SJCRH30 (cell line): ENCODE results near the gene TLR2. TPM values are rescaled to one million over a fixed set of nuclear protein-coding genes. Genes with fewer than 3 reads are reported as not detected.

Experiments used
- DNase-seq, 2 experiments: peaks; one replicate each; pipeline ENCODE4 v3.0.0-alpha.2; 2015 to 2020
- H3K27ac ChIP-seq: fragments of 250-450 bp; sonication (Bioruptor Pico); 2 replicates; pipeline ENCODE4 v1.5.1; 2020; ENCODE audit warnings: mild to moderate bottlenecking, moderate library complexity
- H3K27me3 ChIP-seq: fragments of 250-450 bp; sonication (Bioruptor Pico); 2 replicates; pipeline ENCODE4 v1.5.1; 2020; ENCODE audit warnings: mild to moderate bottlenecking, moderate library complexity
- H3K36me3 ChIP-seq: fragments of 250-450 bp; sonication (Bioruptor Pico); 2 replicates; pipeline ENCODE4 v1.5.1; 2020; ENCODE audit warnings: mild to moderate bottlenecking, moderate library complexity
- H3K4me1 ChIP-seq: fragments of 250-450 bp; sonication (Bioruptor Pico); 2 replicates; pipeline ENCODE4 v1.5.1; 2020; ENCODE audit warnings: mild to moderate bottlenecking, moderate library complexity
- H3K4me3 ChIP-seq: fragments of 250-450 bp; sonication (Bioruptor Pico); 2 replicates; pipeline ENCODE4 v1.5.1; 2020; ENCODE audit warnings: mild to moderate bottlenecking, moderate library complexity
- H3K9me3 ChIP-seq: fragments of 250-450 bp; sonication (Bioruptor Pico); replicated peaks from 2 replicates; pipeline ENCODE4 v1.5.1; 2020; ENCODE audit warnings: mild to moderate bottlenecking, moderate library complexity
- total RNA-seq: library from RNA; depleted of rRNA; stranded (reverse); fragments of >200 nt; shearing (Covaris generic); gene quantifications from 2 replicates; pipeline ENCODE4 v1.2.3, GENCODE V29; 2014

Gene TLR2
- total RNA-seq, 1 experiment from 2014 or later = not detected

GRCh38 chr4:153679486-153679885 is 4.6 kb upstream of the TLR2 start:
- Histone ChIP-seq H3K27ac (no peak overlapping the region), H3K4me3 (no peak overlapping the region), H3K9me3 (no peaks in the 10 kb centered on the region), H3K27me3 (no peaks in the 10 kb centered on the region), H3K4me1 (no peaks in the 10 kb centered on the region), H3K36me3 (no peaks in the 10 kb centered on the region)
- no peak for DNase-seq

GRCh38 chr4:153683763-153684181 is 308 bp upstream of the TLR2 start:
- no peaks in the 10 kb centered on the region; the same call in 1 of the 2 replicates for H3K9me3 ChIP-seq
- no peak for DNase-seq
- H3K27ac ChIP-seq = no peak overlapping the region
- H3K4me3 ChIP-seq = no peak overlapping the region
- no peaks in the 10 kb centered on the region for H3K4me1 ChIP-seq
- no peaks in the 10 kb centered on the region for H3K27me3 ChIP-seq
- no peaks in the 10 kb centered on the region for H3K36me3 ChIP-seq

GRCh38 chr4:153684971-153685371 is 891 bp downstream of the TLR2 start:
- H3K27me3 ChIP-seq = no peaks in the 10 kb centered on the region
- no peaks in the 10 kb centered on the region for H3K36me3 ChIP-seq
- H3K4me1 ChIP-seq = no peaks in the 10 kb centered on the region
- DNase-seq = no peak
- H3K27ac ChIP-seq = no peak overlapping the region
- H3K4me3 ChIP-seq = no peak overlapping the region
- peaks cover 4% of the 10 kb centered on the region; the same call in 1 of the 2 replicates for H3K9me3 ChIP-seq

GRCh38 chr4:153704522-153704921 is 20.4 kb downstream of the TLR2 start:
- H3K4me3 ChIP-seq = no peak overlapping the region
- H3K27ac ChIP-seq = no peak overlapping the region
- H3K9me3 ChIP-seq = no peaks in the 10 kb centered on the region
- H3K27me3 ChIP-seq = no peaks in the 10 kb centered on the region
- H3K4me1 ChIP-seq = no peaks in the 10 kb centered on the region
- DNase-seq = no peak
- H3K36me3 ChIP-seq = no peaks in the 10 kb centered on the region

GRCh38 chr4:153705743-153706468 is 21.8 kb downstream of the TLR2 start:
- Histone ChIP-seq H3K36me3 (no peaks in the 10 kb centered on the region), H3K4me3 (no peak overlapping the region), H3K27ac (no peak overlapping the region), H3K4me1 (no peaks in the 10 kb centered on the region), H3K27me3 (no peaks in the 10 kb centered on the region), H3K9me3 (no peaks in the 10 kb centered on the region)
- DNase-seq = no peak

GRCh38 chr4:153706519-153706918 is 22.4 kb downstream of the TLR2 start:
- Histone ChIP-seq H3K27me3 (no peaks in the 10 kb centered on the region), H3K9me3 (no peaks in the 10 kb centered on the region), H3K27ac (no peak overlapping the region), H3K36me3 (no peaks in the 10 kb centered on the region), H3K4me1 (no peaks in the 10 kb centered on the region), H3K4me3 (no peak overlapping the region)
- DNase-seq = no peak

- no peaks in the 10 kb centered on the region for H3K9me3 ChIP-seq
- H3K4me3 ChIP-seq = no peak overlapping the region
- no peak overlapping the region for H3K27ac ChIP-seq
- H3K27me3 ChIP-seq = no peaks in the 10 kb centered on the region
- H3K4me1 ChIP-seq = no peaks in the 10 kb centered on the region
- no peak for DNase-seq
- no peaks in the 10 kb centered on the region for H3K36me3 ChIP-seq
These were observed 26.6 kb downstream of the TLR2 start for GRCh38 chr4:153710681-153711080.

- Histone ChIP-seq H3K27me3 (no peaks in the 10 kb centered on the region), H3K4me1 (no peaks in the 10 kb centered on the region), H3K27ac (no peak overlapping the region), H3K4me3 (no peak overlapping the region), H3K9me3 (no peaks in the 10 kb centered on the region), H3K36me3 (no peaks in the 10 kb centered on the region)
- DNase-seq = no peak
These were observed 30.0 kb downstream of the TLR2 start for GRCh38 chr4:153713866-153714646.

- no peak overlapping the region for H3K27ac ChIP-seq
- no peaks in the 10 kb centered on the region for H3K4me1 ChIP-seq
- no peak overlapping the region for H3K4me3 ChIP-seq
- H3K9me3 ChIP-seq = no peaks in the 10 kb centered on the region
- no peaks in the 10 kb centered on the region for H3K36me3 ChIP-seq
- no peaks in the 10 kb centered on the region for H3K27me3 ChIP-seq
- no peak for DNase-seq
These were observed 38.0 kb downstream of the TLR2 start for GRCh38 chr4:153722036-153722435.

GRCh38 chr4:153724606-153725005 is 40.5 kb downstream of the TLR2 start:
- Histone ChIP-seq H3K9me3 (no peaks in the 10 kb centered on the region), H3K4me3 (no peak overlapping the region), H3K4me1 (no peaks in the 10 kb centered on the region), H3K36me3 (no peaks in the 10 kb centered on the region), H3K27ac (no peak overlapping the region), H3K27me3 (no peaks in the 10 kb centered on the region)
- no peak for DNase-seq

GRCh38 chr4:153725136-153725830 is 41.2 kb downstream of the TLR2 start:
- Histone ChIP-seq H3K36me3 (no peaks in the 10 kb centered on the region), H3K4me3 (no peak overlapping the region), H3K9me3 (no peaks in the 10 kb centered on the region), H3K4me1 (no peaks in the 10 kb centered on the region), H3K27me3 (no peaks in the 10 kb centered on the region), H3K27ac (no peak overlapping the region)
- no peak for DNase-seq

- Histone ChIP-seq H3K9me3 (no peaks in the 10 kb centered on the region), H3K27me3 (no peaks in the 10 kb centered on the region), H3K4me1 (no peaks in the 10 kb centered on the region), H3K27ac (no peak overlapping the region), H3K36me3 (no peaks in the 10 kb centered on the region), H3K4me3 (no peak overlapping the region)
- no peak for DNase-seq
These were observed 41.7 kb downstream of the TLR2 start for GRCh38 chr4:153725831-153726154.

- H3K27me3 ChIP-seq = no peaks in the 10 kb centered on the region
- no peaks in the 10 kb centered on the region for H3K4me1 ChIP-seq
- DNase-seq = no peak
These were observed 44.1 kb downstream of the TLR2 start for GRCh38 chr4:153728151-153728550.

GRCh38 chr4:153728660-153729059 is 44.6 kb downstream of the TLR2 start:
- Histone ChIP-seq H3K9me3 (no peaks in the 10 kb centered on the region), H3K36me3 (no peaks in the 10 kb centered on the region), H3K27me3 (no peaks in the 10 kb centered on the region), H3K4me3 (no peak overlapping the region), H3K27ac (no peak overlapping the region), H3K4me1 (no peaks in the 10 kb centered on the region)
- DNase-seq = no peak

More at GRCh38 chr4:153728151-153728550, 44.1 kb downstream of the TLR2 start:
- Histone ChIP-seq H3K9me3 (no peaks in the 10 kb centered on the region), H3K36me3 (no peaks in the 10 kb centered on the region), H3K4me3 (no peak overlapping the region), H3K27ac (no peak overlapping the region)

- H3K4me1 ChIP-seq = no peaks in the 10 kb centered on the region
- H3K4me3 ChIP-seq = no peak overlapping the region
- no peak for DNase-seq
- H3K9me3 ChIP-seq = no peaks in the 10 kb centered on the region
- H3K36me3 ChIP-seq = no peaks in the 10 kb centered on the region
- H3K27ac ChIP-seq = no peak overlapping the region
- H3K27me3 ChIP-seq = no peaks in the 10 kb centered on the region
These were observed 45.8 kb downstream of the TLR2 start for GRCh38 chr4:153729895-153730294.
